Measurements from ENCODE around the gene PAX5.

- no peak for TF ChIP-seq TAF1 (IDR thresholded peaks at IDR 0.05; ENCODE audit: borderline replicate concordance, insufficient read depth, low read length)
- TF ChIP-seq POLR2AphosphoS5 (IDR thresholded peaks at IDR 0.05; ENCODE audit: low read depth, low read length): no peak
- TF ChIP-seq REST (IDR thresholded peaks at IDR 0.05; ENCODE audit: insufficient read depth in 1 of 2, low read depth in 2 of 2, low read length in 2 of 2): no peak
- TF ChIP-seq SIN3A (IDR thresholded peaks at IDR 0.05; ENCODE audit: borderline replicate concordance, insufficient read depth, low read length): no peak
- no peak for TF ChIP-seq FOXP2 (optimal IDR thresholded peaks at IDR 0.05; ENCODE audit: borderline replicate concordance, extremely low read depth, extremely low read length, insufficient read depth)
Measured at GRCh38 chr9:36839131-36839885, 194.8 kb downstream of the PAX5 start.

All from PFSK-1 (cell line).